ENCODE data around the gene SETD6.

The SETD6 gene

DNA sequence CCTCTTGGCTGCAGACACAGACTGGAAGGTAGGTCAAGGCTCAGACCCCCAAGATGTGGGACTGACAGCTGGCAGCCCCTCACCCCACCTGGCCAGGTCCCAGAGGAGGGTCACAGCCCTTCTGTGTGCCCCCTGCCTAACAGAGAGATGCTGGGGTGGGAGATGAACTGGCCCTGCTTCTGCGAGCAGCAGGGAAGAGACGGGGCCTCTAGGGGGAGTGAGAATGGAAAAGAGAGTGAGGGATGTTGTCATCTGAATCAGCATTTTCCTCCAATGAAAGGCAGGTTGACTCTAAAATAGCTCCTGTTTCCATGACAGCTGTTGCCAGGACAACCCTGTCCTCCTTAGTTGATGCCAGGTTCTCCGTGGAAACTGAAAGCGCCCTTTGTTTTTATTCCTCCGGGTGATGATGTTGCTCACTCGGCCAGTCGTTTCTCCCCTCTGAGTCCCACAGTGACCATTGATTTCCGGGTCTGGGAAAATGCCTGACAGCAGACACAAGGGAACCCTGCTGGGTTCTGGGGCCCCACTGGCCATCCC is 20.3 kb upstream of the SETD6 start:
- peak; percentile 26 for DNase-seq

DNA sequence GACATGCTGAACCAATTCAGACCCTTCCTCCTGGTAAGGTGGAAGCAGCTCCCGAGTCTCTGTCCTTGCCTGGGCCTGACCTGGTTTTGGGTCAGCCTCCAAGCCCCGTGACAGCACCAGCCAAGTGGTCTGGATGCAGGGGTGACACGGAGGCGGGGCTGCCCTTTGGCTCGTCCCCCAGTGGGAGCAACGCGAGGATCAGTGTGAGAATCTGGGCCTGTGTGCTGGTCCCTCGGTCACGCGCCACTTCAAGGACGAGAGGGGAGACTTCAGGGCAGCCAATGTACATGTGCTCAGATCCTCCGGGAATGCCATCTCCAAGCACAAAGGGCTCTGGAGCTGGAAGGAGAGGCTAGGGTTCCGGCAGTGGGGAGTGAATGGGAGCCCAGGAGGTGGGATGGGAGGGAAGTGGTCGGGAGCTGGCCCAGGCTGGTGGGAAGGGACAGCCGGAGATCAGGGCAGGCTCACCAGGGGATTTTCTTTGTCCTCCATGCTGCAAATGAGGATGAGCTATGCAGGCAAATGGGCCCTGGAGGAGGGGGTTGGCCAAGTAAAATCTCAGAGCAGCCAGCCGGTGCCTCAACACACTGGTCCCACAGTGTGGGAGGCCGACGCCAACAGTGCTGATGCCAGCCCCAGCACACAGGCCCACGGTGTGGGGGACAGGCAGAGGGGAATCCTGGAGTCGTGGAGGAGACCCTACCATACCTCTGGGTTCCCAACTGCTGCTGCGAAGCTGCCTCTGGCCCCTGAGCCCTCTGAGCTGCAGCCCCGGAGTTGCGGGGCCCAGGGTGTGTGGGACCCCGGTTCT is 19.6 kb upstream of the SETD6 start:
- no peak for DNase-seq

DNA sequence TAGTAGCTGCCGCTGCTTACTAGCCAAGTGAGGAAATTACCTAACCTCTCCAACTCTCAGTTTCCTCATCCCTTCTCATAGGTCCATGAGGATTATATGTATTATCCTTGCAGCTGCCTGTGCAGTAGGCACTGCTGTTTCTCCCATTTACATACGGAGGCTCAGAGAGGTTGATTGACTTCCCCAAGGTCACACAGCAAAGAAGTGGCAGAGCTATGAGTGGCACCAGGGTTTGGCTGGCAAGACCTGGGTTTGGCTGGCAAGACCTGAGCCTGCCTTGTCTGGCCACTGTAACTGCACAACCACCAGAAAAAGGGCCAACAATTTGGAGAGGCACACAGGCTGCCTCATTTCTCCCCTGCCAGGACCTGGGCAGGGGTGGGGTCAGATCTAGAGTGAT is 17.8 kb upstream of the SETD6 start:
- DNase-seq = no peak

DNA sequence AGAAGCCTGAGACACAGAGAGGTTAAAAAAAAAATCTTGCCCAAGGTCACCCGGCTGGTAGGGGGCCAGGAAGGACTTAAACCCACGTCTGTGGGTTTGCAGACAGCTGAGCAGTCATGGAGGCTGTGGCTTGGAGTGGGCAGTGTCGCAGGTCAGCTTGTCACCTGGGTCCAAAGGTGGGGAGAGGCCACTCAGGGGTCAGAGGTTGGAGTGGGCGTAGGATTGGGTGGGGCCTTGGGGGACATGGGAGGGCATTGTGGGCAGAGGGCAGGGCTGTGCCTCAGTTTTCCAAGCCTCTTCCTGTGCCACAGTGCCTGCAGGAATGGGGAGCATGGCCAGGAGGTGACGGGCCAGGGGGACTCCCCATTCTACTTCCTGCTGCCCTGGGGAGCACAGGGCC is 17.4 kb upstream of the SETD6 start:
- DNase-seq = no peak

DNA sequence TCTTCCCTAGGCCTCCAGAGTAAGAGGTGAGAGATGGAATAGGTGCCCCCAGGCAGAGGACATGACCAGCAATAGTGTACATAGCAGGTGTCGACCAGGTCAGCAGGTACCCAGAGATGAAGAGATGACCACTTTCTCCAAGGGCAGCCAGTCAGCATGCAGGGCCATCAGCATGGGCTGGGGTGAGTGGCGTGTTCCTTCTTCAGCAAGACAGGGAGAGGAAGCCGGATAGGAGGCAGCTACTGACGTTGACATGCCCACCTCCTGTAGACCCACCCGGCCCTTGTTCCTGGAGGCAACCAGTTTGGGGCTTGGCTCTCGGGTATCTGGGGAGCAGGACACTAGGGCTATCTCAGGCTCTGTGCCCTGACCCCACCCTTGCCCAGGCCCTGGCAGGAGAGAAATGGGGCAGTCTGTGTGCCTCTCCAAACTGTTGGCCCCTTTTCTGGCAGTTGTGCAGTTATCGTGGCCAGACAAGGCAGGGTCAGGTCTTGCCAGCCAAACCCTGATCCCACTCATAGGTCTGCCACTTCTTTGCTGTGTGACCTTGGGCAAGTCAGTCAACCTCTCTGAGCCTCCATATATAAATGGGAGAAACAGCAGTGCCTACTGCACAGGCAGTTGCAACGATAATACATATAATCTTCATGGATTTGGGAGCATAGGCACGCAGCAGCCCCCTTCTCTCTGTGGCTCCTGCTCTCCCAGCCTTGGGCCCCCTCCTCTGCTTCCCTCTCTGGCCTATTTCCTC is 16.8 kb upstream of the SETD6 start:
- DNase-seq = no peak

DNA sequence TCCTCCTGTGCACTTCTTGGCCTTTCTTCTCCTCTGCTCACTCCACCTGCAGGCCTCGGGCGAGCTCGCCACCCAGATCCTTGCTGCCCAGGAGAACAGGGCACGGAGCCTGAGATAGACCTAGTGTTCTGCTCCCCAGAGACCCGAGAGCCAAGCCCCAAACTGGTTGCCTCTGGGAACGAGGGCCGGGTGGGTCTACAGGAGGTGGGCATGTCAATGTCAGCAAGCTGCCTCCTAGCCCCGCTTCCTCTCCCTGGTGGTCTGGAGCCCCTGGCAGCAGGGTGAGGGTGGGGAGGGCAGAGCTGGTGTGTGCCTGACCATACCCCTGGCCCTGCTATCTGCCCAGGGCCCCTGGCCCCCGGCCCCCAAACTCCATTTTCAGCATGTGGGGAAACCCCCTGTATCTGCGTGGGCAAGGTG is 16.2 kb upstream of the SETD6 start:
- no peak for DNase-seq

DNA sequence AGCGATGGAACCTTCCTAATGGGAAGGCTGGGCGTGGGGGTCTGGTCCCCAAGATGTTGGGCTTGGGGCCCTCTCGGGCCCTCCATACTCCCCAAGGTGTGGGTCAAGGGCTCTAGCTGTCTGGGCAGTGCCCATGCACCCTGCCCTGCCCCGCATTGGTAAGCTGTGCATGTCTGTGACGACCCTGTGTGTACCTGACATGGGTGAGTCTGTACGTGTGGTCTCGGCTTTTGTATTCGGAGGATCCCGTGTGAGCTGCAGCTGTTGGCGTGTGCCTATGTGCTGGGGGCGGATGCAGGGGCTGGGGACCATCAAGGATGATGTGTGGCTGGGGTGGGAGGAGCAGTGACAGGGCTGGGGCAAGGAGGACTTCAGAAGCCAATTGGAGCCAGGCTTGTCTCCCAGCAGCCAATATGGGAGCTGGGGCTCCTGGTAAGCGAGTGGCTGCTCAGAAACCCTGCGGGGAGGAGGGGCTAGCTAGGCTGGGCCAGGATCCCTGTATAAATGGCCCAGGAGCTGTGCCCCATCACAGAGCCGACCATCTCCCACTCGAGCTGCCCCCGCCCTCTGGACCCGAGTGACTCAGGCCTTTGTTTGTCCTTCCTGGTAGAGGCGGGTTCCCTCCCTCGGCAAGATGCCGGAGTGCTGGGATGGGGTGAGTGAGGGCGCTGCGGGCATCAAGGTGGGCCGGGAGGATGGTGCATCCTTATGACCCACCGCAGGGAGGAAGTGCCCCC is 15.5 kb upstream of the SETD6 start, which contains the start of gene NDRG4:
Gene NDRG4, plus strand, starts transcription at position 529 of the 737 bp plus-strand sequence. Its CDS starts 106 bp downstream, at position 635.
- DNase-seq = no peak

DNA sequence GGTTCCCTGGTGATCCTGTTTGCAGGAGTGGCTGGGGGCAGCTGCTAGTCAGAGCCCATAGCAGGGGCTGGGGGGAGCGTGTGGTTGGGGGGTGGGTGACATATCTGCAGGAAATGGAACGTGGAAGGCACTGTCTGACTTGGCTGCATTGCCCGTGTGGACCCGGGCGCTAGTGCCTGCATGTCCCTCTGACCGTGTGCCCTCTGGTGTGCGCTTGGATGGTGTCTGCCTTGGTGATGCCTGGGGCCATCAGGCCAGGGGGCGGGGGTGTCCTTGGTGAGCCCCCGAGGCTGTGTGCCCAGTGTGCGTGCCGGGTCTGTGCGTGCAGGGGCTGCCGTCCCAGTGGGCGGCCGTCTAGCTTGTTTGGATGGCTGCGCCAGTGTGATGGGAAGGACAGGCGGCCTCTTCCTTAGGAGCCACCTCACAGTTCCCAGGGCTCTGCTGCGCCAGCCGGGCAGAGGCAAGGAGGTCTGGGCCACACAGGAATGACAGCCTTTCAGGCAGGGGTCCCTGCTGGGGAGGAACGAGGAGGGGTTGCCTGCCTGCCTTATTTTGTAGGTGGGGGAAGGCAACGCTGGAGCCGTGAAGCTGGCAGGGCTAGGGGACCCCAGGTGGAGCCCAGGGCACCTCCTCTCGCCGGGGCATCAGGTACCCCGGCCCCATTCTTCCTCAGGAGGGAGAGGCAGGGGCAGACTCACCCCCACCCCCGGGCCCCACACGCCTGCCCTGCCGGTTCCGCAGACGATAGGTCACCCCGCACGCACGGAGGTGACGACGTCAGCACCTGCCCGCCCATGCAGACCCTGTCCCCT is 14.7 kb upstream of the SETD6 start:
- DNase-seq = no peak

DNA sequence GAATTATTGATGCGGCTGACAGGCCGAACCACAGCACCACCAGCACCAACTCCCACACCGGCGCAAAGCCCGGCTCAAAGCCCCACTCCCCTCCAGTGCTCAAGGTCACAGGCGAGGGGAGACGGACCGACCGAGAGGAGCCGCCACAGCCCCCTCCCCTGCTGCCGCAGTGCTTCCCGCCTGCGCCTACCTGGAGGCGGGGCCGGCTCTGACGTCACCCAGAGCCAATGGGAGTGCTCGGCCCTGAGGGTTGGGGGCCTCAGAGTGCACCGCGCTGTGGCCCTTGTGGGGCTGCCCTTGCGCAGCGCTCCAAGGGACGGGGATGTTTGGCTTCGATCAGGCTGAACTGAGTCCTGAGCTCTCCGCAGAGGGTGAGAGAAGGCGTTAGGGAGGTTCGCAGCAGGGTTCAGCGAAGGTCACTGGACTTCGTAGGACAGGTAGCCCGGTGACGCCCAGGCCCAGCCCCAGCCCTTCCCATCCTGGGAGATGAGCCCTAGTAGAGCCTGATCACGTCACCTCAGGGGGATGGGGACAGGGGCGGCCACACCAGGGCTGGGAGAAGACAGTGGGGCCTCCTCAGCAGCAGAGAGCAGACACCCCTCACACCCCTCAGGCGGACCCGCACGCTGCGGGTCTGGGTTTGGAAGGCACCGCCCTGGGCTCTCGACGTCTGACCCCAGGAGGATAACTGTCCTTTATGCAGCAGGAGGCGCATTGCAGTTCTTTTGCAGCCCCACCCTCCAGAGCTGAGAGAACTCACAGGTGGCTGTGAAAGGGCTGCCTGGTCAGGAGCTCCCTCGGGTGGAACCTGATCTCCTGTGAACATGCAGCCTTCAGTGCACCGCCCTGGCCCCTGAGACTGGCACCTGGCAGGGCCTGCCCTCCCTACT is 13.8 kb upstream of the SETD6 start:
- no peak for DNase-seq

DNA sequence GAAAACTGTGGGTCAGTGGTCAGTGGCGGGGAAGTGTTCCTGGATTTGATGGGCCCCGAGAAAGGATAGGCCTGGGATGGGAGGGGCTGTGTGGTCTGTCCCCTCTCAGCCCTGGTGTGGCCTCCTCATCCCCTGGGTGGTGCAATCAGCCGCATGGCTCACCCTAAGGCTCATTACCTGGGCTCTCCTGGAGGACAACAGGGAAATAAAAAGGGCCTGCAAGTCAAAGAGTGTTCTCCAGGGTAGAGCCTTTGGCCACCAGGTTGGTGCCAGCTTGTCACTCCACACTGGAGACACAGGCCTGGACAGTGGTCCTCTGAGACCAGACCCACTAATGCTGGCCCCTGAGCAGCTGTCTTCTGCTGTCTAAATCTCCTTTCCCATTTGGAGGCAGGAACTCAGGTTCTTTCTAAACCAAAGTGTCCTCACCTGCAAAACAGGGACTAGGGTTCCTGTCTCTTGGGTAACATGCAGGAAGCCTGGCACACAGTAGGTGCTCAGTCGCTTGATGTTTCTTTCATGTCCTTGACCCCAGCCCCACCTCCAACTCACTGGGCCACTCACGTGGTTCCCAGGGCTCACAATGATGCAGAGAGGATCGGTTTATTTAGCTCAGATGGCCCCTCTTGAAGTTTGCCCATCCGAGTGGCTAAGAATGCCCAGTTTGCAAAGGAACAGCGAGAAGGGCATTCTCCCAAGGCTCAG is 12.9 kb upstream of the SETD6 start:
- DNase-seq = no peak

DNA sequence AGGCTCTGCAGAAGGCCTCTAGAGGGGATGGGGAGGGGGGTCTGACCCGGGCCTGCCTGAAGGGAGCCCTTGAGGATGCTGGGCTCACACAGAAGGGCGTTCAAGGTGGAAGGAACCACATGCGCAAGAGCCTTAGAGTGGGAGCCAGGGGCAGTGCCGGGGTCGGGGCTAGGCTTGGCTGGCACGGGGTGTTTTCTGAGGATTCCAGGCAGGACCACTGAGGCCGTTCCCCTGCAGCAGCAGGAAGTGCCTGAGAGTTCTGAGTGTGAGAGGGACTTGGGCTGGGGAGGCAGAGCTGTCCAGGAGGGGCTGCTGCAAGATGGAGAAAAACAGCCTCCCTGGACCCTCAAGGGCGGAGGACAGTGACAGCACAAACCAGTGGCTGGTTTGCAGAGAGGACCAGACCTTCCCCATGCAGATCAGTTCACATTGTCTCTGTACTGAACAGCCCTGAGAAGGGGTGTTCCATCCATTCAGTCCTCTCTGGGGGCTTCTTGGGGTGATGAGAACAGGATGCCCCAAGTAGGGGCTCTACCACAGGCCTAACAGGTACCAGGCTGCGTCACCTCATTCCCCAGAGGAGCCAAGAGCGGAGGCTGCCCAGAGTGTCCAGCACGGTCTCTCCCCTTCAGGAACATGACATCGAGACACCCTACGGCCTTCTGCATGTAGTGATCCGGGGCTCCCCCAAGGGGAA is 12.0 kb upstream of the SETD6 start:
- DNase-seq = no peak

DNA sequence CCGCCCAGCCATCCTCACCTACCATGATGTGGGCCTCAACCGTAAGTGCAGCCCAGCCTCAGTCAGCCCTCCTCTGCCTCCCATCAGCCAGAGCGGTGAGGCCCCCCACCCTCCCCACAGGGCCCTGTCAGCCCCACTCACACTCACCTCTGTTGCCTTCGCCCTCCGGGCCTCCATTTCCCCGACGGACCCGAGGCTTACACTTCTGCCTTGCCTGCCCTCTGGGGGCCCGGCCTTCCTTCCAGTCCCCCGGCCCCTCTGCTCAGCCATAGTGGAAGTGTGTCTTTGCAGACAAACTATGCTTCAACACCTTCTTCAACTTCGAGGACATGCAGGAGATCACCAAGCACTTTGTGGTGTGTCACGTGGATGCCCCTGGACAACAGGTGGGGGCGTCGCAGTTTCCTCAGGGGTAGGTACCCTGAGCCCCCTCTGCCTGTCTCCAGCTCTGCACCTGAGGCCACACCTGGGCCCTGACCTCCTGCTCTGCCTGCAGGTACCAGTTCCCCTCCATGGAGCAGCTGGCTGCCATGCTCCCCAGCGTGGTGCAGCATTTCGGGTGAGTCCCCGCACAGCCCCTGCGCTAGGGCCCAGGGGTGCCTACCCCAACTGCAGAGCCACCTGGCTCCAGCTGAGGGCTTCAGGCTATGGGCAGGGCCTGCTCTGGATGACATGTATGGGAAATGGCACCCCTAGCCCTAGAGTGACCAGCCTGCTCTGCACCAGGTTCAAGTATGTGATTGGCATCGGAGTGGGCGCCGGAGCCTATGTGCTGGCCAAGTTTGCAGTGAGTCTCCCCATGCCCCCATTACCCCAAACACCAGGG is 11.2 kb upstream of the SETD6 start:
- DNase-seq = no peak

DNA sequence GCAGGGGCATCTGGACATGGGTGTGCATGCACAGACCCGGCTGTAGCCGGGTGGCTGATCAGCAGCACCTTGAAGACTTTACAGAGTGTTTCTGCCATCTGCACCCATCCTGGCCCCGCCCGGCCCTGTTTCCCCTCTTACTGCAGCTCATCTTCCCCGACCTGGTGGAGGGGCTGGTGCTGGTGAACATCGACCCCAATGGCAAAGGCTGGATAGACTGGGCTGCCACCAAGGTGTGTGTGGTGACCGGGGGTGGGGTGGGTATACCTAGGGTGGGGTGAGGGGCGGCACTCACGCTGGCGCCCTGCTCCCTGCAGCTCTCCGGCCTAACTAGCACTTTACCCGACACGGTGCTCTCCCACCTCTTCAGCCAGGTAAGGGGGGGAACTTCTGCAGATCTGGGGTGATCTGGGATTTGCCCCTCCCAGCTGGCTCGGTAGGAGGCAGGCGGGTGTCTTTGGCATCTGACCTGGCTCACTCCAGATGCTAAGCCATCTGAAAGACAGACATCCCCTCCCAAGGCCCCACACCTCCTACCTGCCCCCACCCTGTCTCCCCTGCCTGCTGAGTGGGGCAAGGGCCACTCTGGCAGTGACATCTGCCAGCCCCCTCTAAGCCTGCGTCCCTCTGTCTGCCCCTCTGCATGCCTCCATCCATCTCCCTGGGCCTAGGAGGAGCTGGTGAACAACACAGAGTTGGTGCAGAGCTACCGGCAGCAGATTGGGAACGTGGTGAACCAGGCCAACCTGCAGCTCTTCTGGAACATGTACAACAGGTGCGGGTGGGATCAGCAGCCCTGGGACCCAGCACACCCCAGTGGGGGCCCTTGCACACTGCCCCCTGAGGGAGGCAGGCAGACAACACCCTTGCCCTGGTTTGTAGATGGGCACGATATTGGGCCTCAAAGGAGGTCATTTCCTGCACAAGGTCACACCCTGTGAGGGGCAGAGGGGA is 8.8 kb upstream of the SETD6 start:
- DNase-seq = no peak

DNA sequence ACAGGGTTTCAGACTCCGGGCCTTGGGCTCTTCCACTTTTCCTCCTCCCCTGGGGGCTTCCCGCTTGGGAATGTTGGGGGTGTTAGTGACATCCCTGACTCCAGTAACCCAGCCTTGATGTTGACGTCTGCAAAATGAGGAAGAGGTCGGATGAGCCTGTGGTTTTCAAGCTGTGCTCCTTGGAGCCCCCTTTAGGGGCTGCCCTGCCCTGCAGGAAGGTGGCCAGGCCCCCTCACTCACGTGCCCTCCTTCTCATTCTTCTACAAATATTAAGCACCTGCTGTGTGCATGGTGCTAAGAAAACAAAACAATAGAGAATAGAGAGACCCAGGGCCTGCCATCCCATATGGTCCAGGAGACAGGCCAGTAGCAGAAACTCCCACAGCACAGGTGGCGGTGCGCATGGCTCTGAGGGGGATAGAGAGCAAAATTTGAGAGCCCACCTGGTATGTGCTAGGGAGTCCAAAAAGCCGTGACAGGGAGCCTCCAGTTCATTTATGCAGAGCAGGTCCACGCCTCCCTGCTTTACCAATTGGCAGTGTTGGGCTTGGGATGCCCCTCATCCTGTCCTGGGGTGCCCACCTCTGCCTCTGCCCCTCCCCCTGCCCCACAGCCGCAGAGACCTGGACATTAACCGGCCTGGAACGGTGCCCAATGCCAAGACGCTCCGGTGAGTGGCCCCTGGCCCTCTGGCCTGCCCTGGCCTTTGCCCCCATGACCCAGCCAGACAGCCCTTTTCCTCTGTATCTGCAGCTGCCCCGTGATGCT is 7.9 kb upstream of the SETD6 start:
- no peak for DNase-seq

DNA sequence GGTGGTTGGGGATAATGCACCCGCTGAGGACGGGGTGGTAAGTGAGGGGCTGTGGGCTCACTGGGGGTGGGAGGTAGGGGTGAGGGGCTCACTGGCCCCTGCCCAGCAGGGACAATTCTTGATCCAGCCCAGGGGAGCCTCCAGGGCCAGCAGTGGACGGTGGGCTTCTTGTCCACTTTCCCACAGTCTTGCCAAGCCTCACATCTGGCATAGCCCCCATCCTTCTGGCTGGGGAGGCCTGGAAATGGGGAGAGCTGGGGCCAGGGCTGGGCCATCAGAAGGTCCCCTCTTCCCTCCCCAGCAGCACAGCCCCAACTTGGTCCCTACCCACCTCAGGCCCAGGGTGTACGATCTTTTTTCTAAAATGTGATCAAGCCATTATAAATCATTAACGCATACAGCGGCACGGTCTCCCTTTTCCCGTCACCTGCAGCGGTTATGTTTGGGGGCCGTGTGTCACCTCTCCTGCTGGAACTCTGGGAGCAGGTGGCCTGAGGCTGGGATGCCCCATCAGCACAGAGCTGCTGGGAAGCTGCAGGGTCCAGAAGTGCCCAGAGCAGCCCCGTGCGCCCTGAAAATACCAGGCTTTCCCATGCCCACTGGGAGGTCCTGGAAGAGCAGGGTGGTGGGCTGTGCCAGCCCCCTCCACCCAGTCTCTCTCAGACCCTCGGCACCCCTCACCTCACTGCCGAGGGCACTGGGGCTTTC is 7.2 kb upstream of the SETD6 start:
- no peak for DNase-seq

DNA sequence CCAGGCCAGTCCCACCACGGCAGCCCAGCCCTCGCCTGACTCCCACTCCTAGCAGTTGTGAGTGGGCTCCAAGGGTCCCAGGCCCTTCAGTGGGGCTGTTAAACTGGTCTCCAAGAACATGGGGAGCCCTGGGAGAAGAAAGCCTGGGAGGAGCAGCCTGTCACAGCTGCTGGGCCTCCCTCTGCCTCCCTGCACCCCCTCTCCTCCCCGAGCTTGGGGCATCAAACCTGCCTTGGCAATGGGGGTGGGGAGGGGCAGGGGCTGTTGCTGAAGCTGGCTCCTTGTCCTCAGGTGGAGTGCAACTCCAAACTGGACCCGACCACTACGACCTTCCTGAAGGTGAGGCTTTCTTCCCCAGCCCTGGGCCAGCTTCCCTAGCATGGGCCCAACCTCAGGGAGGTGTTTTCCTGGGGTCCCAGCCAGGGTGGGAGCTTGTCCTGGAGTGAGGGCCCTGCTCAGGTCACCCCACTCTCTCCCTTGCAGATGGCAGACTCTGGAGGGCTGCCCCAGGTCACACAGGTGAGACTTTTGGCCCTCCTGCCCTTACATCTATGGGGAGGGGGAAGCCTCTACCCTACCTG is 6.6 kb upstream of the SETD6 start:
- DNase-seq = no peak

Measured in activated T-cell treated with anti-CD3 and anti-CD28 coated beads for 4 hours (primary cell).